ENCODE measurements around the gene SH3RF3.
A peak's percentile ranks its signal among the peaks of the same experiment; 100 is the strongest.

Gene SH3RF3

GRCh38 chr2:109304731-109305470, 175.9 kb downstream of the SH3RF3 start:
- Histone ChIP-seq H3K4me3 (ENCODE audit: severe bottlenecking) (no peak overlapping the region), H3K27ac (ENCODE audit: poor library complexity, severe bottlenecking) (no peak overlapping the region), H3K9me3 (ENCODE audit: severe bottlenecking) (no peaks in the 10 kb centered on the region), H3K36me3 (ENCODE audit: low read depth) (no peaks in the 10 kb centered on the region), H3K27me3 (ENCODE audit: insufficient read depth, poor library complexity, severe bottlenecking) (no peaks in the 10 kb centered on the region), H3K4me1 (ENCODE audit: insufficient read depth, poor library complexity, severe bottlenecking) (no peaks in the 10 kb centered on the region)
- DNase-seq (ENCODE audit: low spot score) (no peak), ATAC-seq (ENCODE audit: low read depth) (no peak)
- TF ChIP-seq, protein P1, sequence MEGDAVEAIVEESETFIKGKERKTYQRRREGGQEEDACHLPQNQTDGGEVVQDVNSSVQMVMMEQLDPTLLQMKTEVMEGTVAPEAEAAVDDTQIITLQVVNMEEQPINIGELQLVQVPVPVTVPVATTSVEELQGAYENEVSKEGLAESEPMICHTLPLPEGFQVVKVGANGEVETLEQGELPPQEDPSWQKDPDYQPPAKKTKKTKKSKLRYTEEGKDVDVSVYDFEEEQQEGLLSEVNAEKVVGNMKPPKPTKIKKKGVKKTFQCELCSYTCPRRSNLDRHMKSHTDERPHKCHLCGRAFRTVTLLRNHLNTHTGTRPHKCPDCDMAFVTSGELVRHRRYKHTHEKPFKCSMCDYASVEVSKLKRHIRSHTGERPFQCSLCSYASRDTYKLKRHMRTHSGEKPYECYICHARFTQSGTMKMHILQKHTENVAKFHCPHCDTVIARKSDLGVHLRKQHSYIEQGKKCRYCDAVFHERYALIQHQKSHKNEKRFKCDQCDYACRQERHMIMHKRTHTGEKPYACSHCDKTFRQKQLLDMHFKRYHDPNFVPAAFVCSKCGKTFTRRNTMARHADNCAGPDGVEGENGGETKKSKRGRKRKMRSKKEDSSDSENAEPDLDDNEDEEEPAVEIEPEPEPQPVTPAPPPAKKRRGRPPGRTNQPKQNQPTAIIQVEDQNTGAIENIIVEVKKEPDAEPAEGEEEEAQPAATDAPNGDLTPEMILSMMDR (IDR thresholded peaks at IDR 0.05; ENCODE audit: poor library complexity, severe bottlenecking), result no peak

GRCh38 chr2:109305490-109306167, 176.6 kb downstream of the SH3RF3 start:
- Histone ChIP-seq H3K36me3 (ENCODE audit: low read depth) (no peaks in the 10 kb centered on the region), H3K27me3 (ENCODE audit: insufficient read depth, poor library complexity, severe bottlenecking) (no peaks in the 10 kb centered on the region), H3K4me1 (ENCODE audit: insufficient read depth, poor library complexity, severe bottlenecking) (no peaks in the 10 kb centered on the region), H3K9me3 (ENCODE audit: severe bottlenecking) (no peaks in the 10 kb centered on the region), H3K4me3 (ENCODE audit: severe bottlenecking) (no peak overlapping the region), H3K27ac (ENCODE audit: poor library complexity, severe bottlenecking) (no peak overlapping the region)
- TF ChIP-seq, protein P1 (IDR thresholded peaks at IDR 0.05; ENCODE audit: poor library complexity, severe bottlenecking), result no peak
- ATAC-seq (ENCODE audit: low read depth), result no peak
- DNase-seq (ENCODE audit: low spot score), result no peak

DNA sequence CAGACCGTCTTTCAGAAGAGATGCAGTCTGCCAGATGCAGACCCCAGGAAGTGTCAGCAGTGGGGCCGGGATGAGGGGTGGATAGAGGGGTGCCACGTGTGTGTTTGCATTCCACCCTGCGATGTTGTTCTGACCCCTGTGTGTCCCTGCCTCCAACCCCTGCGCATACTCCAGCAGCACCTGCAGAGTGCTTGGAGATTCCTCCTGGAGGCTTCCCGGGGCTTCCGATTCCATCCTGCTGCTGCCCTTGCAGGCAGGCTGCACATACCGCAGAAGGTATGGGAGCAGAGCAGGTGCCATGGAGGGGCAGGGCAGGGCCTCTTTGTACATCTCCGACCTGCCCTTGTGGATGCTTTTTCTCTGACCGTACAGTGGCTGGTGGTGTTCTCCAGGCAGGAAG, 177.2 kb downstream of the SH3RF3 start:
- Histone ChIP-seq H3K4me1 (ENCODE audit: insufficient read depth, poor library complexity, severe bottlenecking) (no peaks in the 10 kb centered on the region), H3K27ac (ENCODE audit: poor library complexity, severe bottlenecking) (no peak overlapping the region), H3K4me3 (ENCODE audit: severe bottlenecking) (no peak overlapping the region), H3K36me3 (ENCODE audit: low read depth) (no peaks in the 10 kb centered on the region), H3K9me3 (ENCODE audit: severe bottlenecking) (no peaks in the 10 kb centered on the region), H3K27me3 (ENCODE audit: insufficient read depth, poor library complexity, severe bottlenecking) (no peaks in the 10 kb centered on the region)
- TF ChIP-seq, protein P1 (IDR thresholded peaks at IDR 0.05; ENCODE audit: poor library complexity, severe bottlenecking), result no peak
- ATAC-seq (ENCODE audit: low read depth) (no peak; the same call in 2 of the 3 replicates), DNase-seq (ENCODE audit: low spot score) (no peak)

DNA sequence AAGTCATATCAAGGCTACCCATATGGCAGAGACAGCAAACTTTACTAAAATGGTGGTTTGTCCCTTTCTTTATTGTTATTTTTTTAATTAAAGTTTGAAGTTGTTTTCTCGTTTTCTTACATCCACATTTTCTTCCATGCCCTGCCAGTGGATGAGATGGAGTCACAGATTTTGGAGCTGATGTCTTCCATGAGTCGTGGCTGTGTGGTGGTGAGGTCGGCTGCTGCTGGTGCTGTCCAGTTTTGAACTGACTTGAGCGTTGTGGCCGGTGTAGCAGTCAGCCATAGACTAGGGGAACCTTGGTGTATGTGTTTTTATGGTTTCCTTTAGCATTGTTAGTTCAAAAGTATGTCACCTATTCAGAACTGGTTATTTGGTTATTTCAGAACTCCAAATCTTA, 182.8 kb downstream of the SH3RF3 start:
- H3K4me1 ChIP-seq (ENCODE audit: insufficient read depth, poor library complexity, severe bottlenecking), result no peaks in the 10 kb centered on the region
- TF ChIP-seq, protein P1 (IDR thresholded peaks at IDR 0.05; ENCODE audit: poor library complexity, severe bottlenecking), result no peak
- ATAC-seq (ENCODE audit: low read depth), result no peak

GRCh38 chr2:109312902-109313301, 183.9 kb downstream of the SH3RF3 start:
- Histone ChIP-seq H3K27me3 (ENCODE audit: insufficient read depth, poor library complexity, severe bottlenecking) (no peaks in the 10 kb centered on the region), H3K4me3 (ENCODE audit: severe bottlenecking) (no peak overlapping the region), H3K27ac (ENCODE audit: poor library complexity, severe bottlenecking) (no peak overlapping the region), H3K4me1 (ENCODE audit: insufficient read depth, poor library complexity, severe bottlenecking) (no peaks in the 10 kb centered on the region), H3K36me3 (ENCODE audit: low read depth) (no peaks in the 10 kb centered on the region), H3K9me3 (ENCODE audit: severe bottlenecking) (no peaks in the 10 kb centered on the region)
- ATAC-seq (ENCODE audit: low read depth), result no peak
- TF ChIP-seq, protein P1 (IDR thresholded peaks at IDR 0.05; ENCODE audit: poor library complexity, severe bottlenecking), result peak; percentile 27
- no peak for DNase-seq (ENCODE audit: low spot score)

More for the DNA sequence above, 182.8 kb downstream of the SH3RF3 start:
- H3K27ac ChIP-seq (ENCODE audit: poor library complexity, severe bottlenecking), result no peak overlapping the region
- H3K27me3 ChIP-seq (ENCODE audit: insufficient read depth, poor library complexity, severe bottlenecking), result no peaks in the 10 kb centered on the region
- DNase-seq (ENCODE audit: low spot score), result no peak
- H3K9me3 ChIP-seq (ENCODE audit: severe bottlenecking), result no peaks in the 10 kb centered on the region
- no peaks in the 10 kb centered on the region for H3K36me3 ChIP-seq (ENCODE audit: low read depth)
- no peak overlapping the region for H3K4me3 ChIP-seq (ENCODE audit: severe bottlenecking)

All from RWPE2 (cell line).